Epithelial cell of proximal tubule (primary cell): ENCODE results near the gene MEIS1. TPM values are rescaled to one million over a fixed set of nuclear protein-coding genes. Genes with fewer than 3 reads are reported as not detected.

Source experiments
- DNase-seq: peaks from one replicate; pipeline ENCODE4 v3.0.0-alpha.2; 2011; ENCODE audit warnings: low read depth
- H3K4me3 ChIP-seq: 2 replicates; pipeline ENCODE4 v1.5.1; 2011; ENCODE audit warnings: low read depth, mild to moderate bottlenecking, low read length
- CTCF ChIP-seq: conservative IDR thresholded peaks from 2 replicates; pipeline ENCODE4 v1.5.1; 2012; ENCODE audit warnings: low read depth, mild to moderate bottlenecking, low read length
- total RNA-seq: library from RNA; depleted of rRNA; stranded (reverse); fragments of >200 nt; gene quantifications from 2 replicates; pipeline ENCODE4 v1.2.3, GENCODE V29; 2015

The MEIS1 gene
- total RNA-seq, 1 donor from 2014 or later: 0.23 TPM

- peak overlapping the region; percentile 52 for H3K4me3 ChIP-seq
- TF ChIP-seq CTCF: no peak
- no peak for DNase-seq
Observed at GRCh38 chr2:66575625-66576310, 140.8 kb downstream of the MEIS1 start.

GRCh38 chr2:66576311-66576560, 141.3 kb downstream of the MEIS1 start:
- DNase-seq: no peak
- peak overlapping the region; percentile 52 for H3K4me3 ChIP-seq
- no peak for TF ChIP-seq CTCF

GRCh38 chr2:66576561-66577320, 141.8 kb downstream of the MEIS1 start:
- no peak for TF ChIP-seq CTCF
- no peak for DNase-seq
- H3K4me3 ChIP-seq: peak overlapping the region; percentile 52

GRCh38 chr2:66577321-66578053, 142.6 kb downstream of the MEIS1 start:
- TF ChIP-seq CTCF: no peak
- H3K4me3 ChIP-seq: peak overlapping the region; percentile 52
- no peak for DNase-seq

DNA sequence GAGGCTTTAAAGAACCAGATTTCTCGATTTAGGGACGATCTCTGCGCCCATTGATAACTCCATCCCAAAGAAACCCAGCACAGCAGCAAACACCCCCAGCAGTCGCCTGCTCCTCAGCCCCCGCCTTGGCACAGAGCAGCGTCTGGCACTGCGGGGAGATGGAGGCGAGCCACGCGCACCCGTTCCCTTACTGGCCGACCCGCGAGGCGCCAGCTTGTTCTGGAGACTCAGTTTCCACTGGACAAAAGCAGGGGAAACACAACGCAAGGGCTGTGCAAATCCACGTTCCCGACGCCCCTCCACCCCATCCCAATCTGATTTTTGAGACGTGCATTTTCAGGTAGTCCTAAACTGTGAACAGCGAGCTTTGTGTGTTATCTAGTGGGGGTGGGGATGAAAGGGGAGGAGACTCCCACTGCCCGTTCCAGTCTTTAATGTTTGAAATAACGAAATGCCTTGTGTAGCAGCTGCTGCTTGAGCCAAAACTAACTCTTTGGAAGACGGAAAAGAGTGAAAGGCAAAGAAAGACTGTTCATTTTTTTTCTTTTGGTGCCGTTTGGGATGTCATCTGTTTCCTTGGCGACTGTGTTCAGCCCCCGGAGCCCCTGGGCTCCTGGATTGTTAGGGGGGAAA, 143.2 kb downstream of the MEIS1 start:
- no peak overlapping the region for H3K4me3 ChIP-seq
- no peak for TF ChIP-seq CTCF
- no peak for DNase-seq

DNA sequence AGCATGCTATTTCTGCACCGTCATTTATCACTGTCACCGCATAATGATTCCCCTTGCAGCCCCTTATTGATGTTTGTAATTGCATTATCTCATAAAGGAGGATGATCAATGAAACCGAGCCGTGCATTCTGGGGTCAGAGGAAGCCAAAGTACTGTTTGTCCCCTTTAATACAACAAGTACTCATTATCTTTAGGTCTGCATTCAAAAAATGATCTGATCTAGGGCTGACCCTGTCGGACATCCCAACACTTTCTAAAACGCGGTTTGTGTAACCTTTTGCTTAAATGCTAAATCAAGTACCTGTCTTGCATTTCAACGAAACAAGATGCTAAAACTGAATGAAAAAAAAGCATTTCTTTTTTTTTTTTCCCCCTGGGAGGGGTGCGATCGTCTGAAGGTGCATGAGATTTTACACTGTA, 143.8 kb downstream of the MEIS1 start:
- no peak for TF ChIP-seq CTCF
- H3K4me3 ChIP-seq: no peak overlapping the region
- DNase-seq: no peak
